ENCODE data around the gene PAX2. TPM values are rescaled to one million over a fixed set of nuclear protein-coding genes. Genes with fewer than 3 reads are reported as not detected.

PAX2 gene
- total RNA-seq, 1 experiment from 2014 or later, result not detected

- Histone ChIP-seq H3K79me2 (ENCODE audit: insufficient read depth, low read length) (no peaks in the 10 kb centered on the region), H2AFZ (ENCODE audit: low read length) (no peak overlapping the region), H2BK20ac (ENCODE audit: low read depth, low read length, poor library complexity, severe bottlenecking) (no peak overlapping the region), H3K79me1 (ENCODE audit: insufficient read depth, low read depth, low read length, poor library complexity, severe bottlenecking) (no peaks in the 10 kb centered on the region), H2BK15ac (ENCODE audit: low read depth, low read length) (no peak overlapping the region), H2BK120ac (ENCODE audit: low read depth, low read length, poor library complexity, severe bottlenecking) (no peak overlapping the region), H3K27me3 (ENCODE audit: insufficient read depth, low read length) (peaks cover 94% of the 10 kb centered on the region), H2AK5ac (ENCODE audit: insufficient read length, low read length) (no peak overlapping the region), H3K27ac (ENCODE audit: insufficient read length, low read depth, low read length) (no peak overlapping the region), H3K4me2 (ENCODE audit: insufficient read depth, insufficient read length, low read length) (no peak overlapping the region), H4K5ac (ENCODE audit: insufficient read length, low read depth, low read length) (no peak overlapping the region), H2BK5ac (ENCODE audit: insufficient read length, low read length) (no peak overlapping the region), H3T11ph (ENCODE audit: low read length) (no peak overlapping the region), H4K20me1 (ENCODE audit: control insufficient read depth, insufficient read depth, insufficient read length) (no peaks in the 10 kb centered on the region), H3K23ac (ENCODE audit: insufficient read length, low read depth, low read length) (no peak overlapping the region), H3K9me3 (ENCODE audit: control insufficient read depth, low read depth, low read length) (no peaks in the 10 kb centered on the region), H3K14ac (ENCODE audit: insufficient read depth, low read length) (no peak overlapping the region), H2BK12ac (ENCODE audit: insufficient read length, low read depth, low read length) (no peak overlapping the region), H3K56ac (ENCODE audit: insufficient read length, low read depth, low read length) (no peak overlapping the region), H4K8ac (replicated peaks; ENCODE audit: insufficient read length, low read depth, low read length) (no peak overlapping the region), H3K18ac (ENCODE audit: insufficient read length, low read depth, low read length) (no peak overlapping the region), H3K23me2 (ENCODE audit: insufficient read length, low read depth, low read length, poor library complexity, severe bottlenecking) (no peaks in the 10 kb centered on the region), H3K9ac (ENCODE audit: extremely low read depth, insufficient read length, low read length) (no peak overlapping the region), H4K91ac (ENCODE audit: insufficient read length, low read depth, low read length) (no peak overlapping the region), H3K4ac (ENCODE audit: low read depth, low read length) (no peak overlapping the region), H3K4me1 (ENCODE audit: insufficient read depth, low read length) (no peaks in the 10 kb centered on the region)
- Mint-ChIP-seq H3K27me3 (ENCODE audit: low read depth) (peaks cover 100% of the 10 kb centered on the region), H3K4me3 (peak overlapping the region in 1 of 2 experiments; percentile 10; a peak in 2 of 5 replicates), H3K36me3 (ENCODE audit: insufficient read depth in 1 of 3, low read depth in 3 of 3) (no peaks in the 10 kb centered on the region; a peak in 1 of 7 replicates), H3K27ac (no peak overlapping the region), H3K9me3 (peaks cover 0 to 13% of the 10 kb centered on the region in 2 experiments; a peak in 2 of 5 replicates), H3K4me1 (peaks cover 21 to 41% of the 10 kb centered on the region in 2 experiments)
- no peak for TF ChIP-seq CTCF (conservative IDR thresholded peaks at IDR 0.05)
- no CpG with 5 or more reads among the region's 2 CpGs for WGBS (ENCODE audit: extremely low coverage, insufficient read length, low lambda C conversion rate)
- DNase-seq, result no peak
Measured at GRCh38 chr10:100732241-100732596, 13.2 kb upstream of the PAX2 start.
